Measurements from ENCODE around the gene NEK5.
"Not testable (repeated sequence)": the region's sequence is repeated elsewhere in the genome, so short reads cannot be mapped to it uniquely, and the experiment has no call there.

Gene NEK5

GRCh38 chr13:52169839-52170238 is 41.0 kb upstream of the NEK5 start:
- Histone ChIP-seq H3K79me2 (no peaks in the 10 kb centered on the region), H3K4me1 (no peaks in the 10 kb centered on the region), H3K4me2 (ENCODE audit: low read length) (no peak overlapping the region), H3K9me3 (ENCODE audit: control insufficient read depth, low read length) (no peaks in the 10 kb centered on the region), H3K27ac (no peak overlapping the region), H3K9ac (no peak overlapping the region), H3K27me3 (ENCODE audit: control insufficient read depth, insufficient read depth, low read length) (no peaks in the 10 kb centered on the region), H3K36me3 (ENCODE audit: control insufficient read depth, insufficient read depth, low read length) (no peaks in the 10 kb centered on the region), H2AFZ (no peak overlapping the region), H3K4me3 (ENCODE audit: low read depth, low read length) (no peak overlapping the region)
- TF ChIP-seq, protein P1, sequence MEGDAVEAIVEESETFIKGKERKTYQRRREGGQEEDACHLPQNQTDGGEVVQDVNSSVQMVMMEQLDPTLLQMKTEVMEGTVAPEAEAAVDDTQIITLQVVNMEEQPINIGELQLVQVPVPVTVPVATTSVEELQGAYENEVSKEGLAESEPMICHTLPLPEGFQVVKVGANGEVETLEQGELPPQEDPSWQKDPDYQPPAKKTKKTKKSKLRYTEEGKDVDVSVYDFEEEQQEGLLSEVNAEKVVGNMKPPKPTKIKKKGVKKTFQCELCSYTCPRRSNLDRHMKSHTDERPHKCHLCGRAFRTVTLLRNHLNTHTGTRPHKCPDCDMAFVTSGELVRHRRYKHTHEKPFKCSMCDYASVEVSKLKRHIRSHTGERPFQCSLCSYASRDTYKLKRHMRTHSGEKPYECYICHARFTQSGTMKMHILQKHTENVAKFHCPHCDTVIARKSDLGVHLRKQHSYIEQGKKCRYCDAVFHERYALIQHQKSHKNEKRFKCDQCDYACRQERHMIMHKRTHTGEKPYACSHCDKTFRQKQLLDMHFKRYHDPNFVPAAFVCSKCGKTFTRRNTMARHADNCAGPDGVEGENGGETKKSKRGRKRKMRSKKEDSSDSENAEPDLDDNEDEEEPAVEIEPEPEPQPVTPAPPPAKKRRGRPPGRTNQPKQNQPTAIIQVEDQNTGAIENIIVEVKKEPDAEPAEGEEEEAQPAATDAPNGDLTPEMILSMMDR (IDR thresholded peaks at IDR 0.05): no peak

DNA sequence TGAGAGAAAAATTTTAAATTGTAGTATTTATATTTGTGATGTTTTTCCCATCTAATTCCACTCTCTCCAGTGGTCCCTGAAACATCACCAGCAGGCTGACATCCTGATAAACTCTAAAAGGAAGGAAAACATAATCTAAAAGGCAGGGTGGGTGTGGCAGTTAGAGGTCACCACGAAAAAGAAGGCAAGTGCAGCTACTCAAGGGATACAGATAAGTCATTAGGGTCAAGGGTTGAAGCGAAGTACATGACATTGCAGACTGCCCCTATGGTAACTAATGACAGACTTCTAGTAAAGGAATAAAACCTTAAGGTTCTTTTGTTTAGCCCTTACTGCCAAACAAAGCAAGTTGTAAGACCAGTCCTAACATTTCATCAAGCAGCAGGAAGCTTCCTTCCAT is 36.5 kb upstream of the NEK5 start:
- H3K27me3 ChIP-seq (ENCODE audit: control insufficient read depth, insufficient read depth, low read length): no peaks in the 10 kb centered on the region
- no peak overlapping the region for H3K27ac ChIP-seq
- no peaks in the 10 kb centered on the region for H3K4me1 ChIP-seq
- H3K4me3 ChIP-seq (ENCODE audit: low read depth, low read length): no peak overlapping the region
- H3K9me3 ChIP-seq (ENCODE audit: control insufficient read depth, low read length): no peaks in the 10 kb centered on the region
- no peak overlapping the region for H3K4me2 ChIP-seq (ENCODE audit: low read length)
- no peak overlapping the region for H3K9ac ChIP-seq
- H3K79me2 ChIP-seq: no peaks in the 10 kb centered on the region
- no peaks in the 10 kb centered on the region for H3K36me3 ChIP-seq (ENCODE audit: control insufficient read depth, insufficient read depth, low read length)
- no peak overlapping the region for H2AFZ ChIP-seq
- TF ChIP-seq, protein P1 (IDR thresholded peaks at IDR 0.05): no peak

GRCh38 chr13:52164989-52165388 is 36.1 kb upstream of the NEK5 start:
- Histone ChIP-seq H3K4me1 (no peaks in the 10 kb centered on the region), H3K9me3 (ENCODE audit: control insufficient read depth, low read length) (no peaks in the 10 kb centered on the region), H3K4me3 (ENCODE audit: low read depth, low read length) (no peak overlapping the region), H3K36me3 (ENCODE audit: control insufficient read depth, insufficient read depth, low read length) (no peaks in the 10 kb centered on the region), H3K4me2 (ENCODE audit: low read length) (no peak overlapping the region), H2AFZ (no peak overlapping the region), H3K79me2 (no peaks in the 10 kb centered on the region), H3K27ac (no peak overlapping the region), H3K27me3 (ENCODE audit: control insufficient read depth, insufficient read depth, low read length) (no peaks in the 10 kb centered on the region), H3K9ac (no peak overlapping the region)
- TF ChIP-seq, protein P1 (IDR thresholded peaks at IDR 0.05): no peak

DNA sequence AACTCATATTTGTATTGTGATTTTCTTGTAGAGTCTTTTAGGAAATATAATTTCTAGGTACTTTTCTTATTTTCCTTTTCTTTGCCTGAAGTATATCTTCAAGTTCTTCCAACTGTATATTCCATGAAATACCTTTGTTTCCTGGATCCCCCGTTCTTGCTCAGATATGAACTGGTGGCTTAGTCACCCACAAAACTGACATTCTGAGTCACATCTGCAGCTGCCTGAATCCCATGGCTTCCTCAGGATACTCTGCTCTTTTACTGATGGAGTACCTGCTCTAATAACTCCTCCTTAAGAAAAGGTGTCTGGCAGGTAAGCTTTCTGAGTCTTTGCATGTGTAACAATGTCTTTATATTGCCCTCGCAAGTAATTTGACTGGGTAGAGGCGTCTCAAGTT is 35.0 kb upstream of the NEK5 start:
- H3K4me2 ChIP-seq (ENCODE audit: low read length); H3K27ac ChIP-seq; H3K27me3 ChIP-seq (ENCODE audit: control insufficient read depth, insufficient read depth, low read length); H2AFZ ChIP-seq; H3K4me3 ChIP-seq (ENCODE audit: low read depth, low read length); H3K9ac ChIP-seq; H3K9me3 ChIP-seq (ENCODE audit: control insufficient read depth, low read length); H3K4me1 ChIP-seq; H3K79me2 ChIP-seq; H3K36me3 ChIP-seq (ENCODE audit: control insufficient read depth, insufficient read depth, low read length): not testable (repeated sequence)

GRCh38 chr13:52162279-52163101 is 33.6 kb upstream of the NEK5 start:
- no peak overlapping the region for H3K27ac ChIP-seq
- no peaks in the 10 kb centered on the region for H3K4me1 ChIP-seq
- H3K4me2 ChIP-seq (ENCODE audit: low read length): no peak overlapping the region
- no peak overlapping the region for H2AFZ ChIP-seq
- H3K9me3 ChIP-seq (ENCODE audit: control insufficient read depth, low read length): no peaks in the 10 kb centered on the region
- H3K4me3 ChIP-seq (ENCODE audit: low read depth, low read length): no peak overlapping the region
- no peak overlapping the region for H3K9ac ChIP-seq
- no peaks in the 10 kb centered on the region for H3K79me2 ChIP-seq
- TF ChIP-seq, protein P1 (IDR thresholded peaks at IDR 0.05): no peak
- no peaks in the 10 kb centered on the region for H3K36me3 ChIP-seq (ENCODE audit: control insufficient read depth, insufficient read depth, low read length)
- H3K27me3 ChIP-seq (ENCODE audit: control insufficient read depth, insufficient read depth, low read length): no peaks in the 10 kb centered on the region

Data from parathyroid adenoma (tissue), 2 donors.